Type B pancreatic cell (in vitro differentiated cells): ENCODE results near the gene CNN2. TPM values are rescaled to one million over a fixed set of nuclear protein-coding genes. Genes with fewer than 3 reads are reported as not detected.

Experiments
- DNase-seq: peaks from one replicate; pipeline ENCODE4 v3.0.0; 2021; ENCODE audit warnings: mixed read lengths; ENCODE audit not compliant: unreplicated experiment; ENCODE audit errors: extremely low spot score
- H3K27ac Mint-ChIP-seq: 2 replicates; pipeline ENCODE4 v1.8.0; 2021; ENCODE audit warnings: mild to moderate bottlenecking, mixed read lengths
- H3K27me3 Mint-ChIP-seq: 2 replicates; pipeline ENCODE4 v1.8.0; 2021; ENCODE audit warnings: mixed read lengths
- H3K36me3 Mint-ChIP-seq: 2 replicates; pipeline ENCODE4 v1.8.0; 2021; ENCODE audit warnings: mixed read lengths
- H3K4me1 Mint-ChIP-seq: one replicate; pipeline ENCODE4 v1.8.0; 2021; ENCODE audit warnings: mixed read lengths; ENCODE audit not compliant: unreplicated experiment
- H3K4me3 Mint-ChIP-seq: 2 replicates; pipeline ENCODE4 v1.8.0; 2021; ENCODE audit warnings: mild to moderate bottlenecking, mixed read lengths
- H3K9me3 Mint-ChIP-seq: 2 replicates; pipeline ENCODE4 v1.8.0; 2021; ENCODE audit warnings: mixed read lengths
- CTCF ChIP-seq: fragments of 200-600 bp; sonication (generic); conservative IDR thresholded peaks from 2 replicates; pipeline ENCODE4 v1.5.0; 2021; ENCODE audit warnings: antibody characterized with exemption, mild to moderate bottlenecking
- total RNA-seq: library from RNA; stranded (reverse); gene quantifications from 2 replicates; pipeline ENCODE4 v1.2.1, GENCODE V29; 2021; ENCODE audit warnings: low replicate concordance

CNN2 gene
- total RNA-seq, 1 donor from 2014 or later = 276 TPM

GRCh38 chr19:1002600-1002999 is 23.8 kb upstream of the CNN2 start:
- TF ChIP-seq CTCF = no peak
- peak overlapping the region; percentile 60 for H3K27ac Mint-ChIP-seq
- H3K4me3 Mint-ChIP-seq = no peak overlapping the region
- H3K4me1 Mint-ChIP-seq = peaks cover 5% of the 10 kb centered on the region
- H3K36me3 Mint-ChIP-seq = peaks cover 5% of the 10 kb centered on the region
- no peak for DNase-seq
- H3K27me3 Mint-ChIP-seq = peaks cover 36% of the 10 kb centered on the region
- H3K9me3 Mint-ChIP-seq = no peaks in the 10 kb centered on the region

- Mint-ChIP-seq H3K27ac (no peak overlapping the region), H3K36me3 (peaks cover 5% of the 10 kb centered on the region), H3K9me3 (no peaks in the 10 kb centered on the region), H3K4me3 (no peak overlapping the region), H3K4me1 (peaks cover 5% of the 10 kb centered on the region), H3K27me3 (peaks cover 30% of the 10 kb centered on the region)
- DNase-seq = no peak
- no peak for TF ChIP-seq CTCF
Observed at GRCh38 chr19:1003283-1003682, 23.1 kb upstream of the CNN2 start.

GRCh38 chr19:1004204-1004802 is 22.1 kb upstream of the CNN2 start:
- no peak for DNase-seq
- Mint-ChIP-seq H3K36me3 (peaks cover 5% of the 10 kb centered on the region), H3K27me3 (peaks cover 20% of the 10 kb centered on the region), H3K4me1 (peaks cover 1% of the 10 kb centered on the region), H3K27ac (peak overlapping the region; percentile 41), H3K9me3 (no peaks in the 10 kb centered on the region), H3K4me3 (no peak overlapping the region)
- TF ChIP-seq CTCF = no peak

GRCh38 chr19:1004803-1005664 is 21.4 kb upstream of the CNN2 start:
- Mint-ChIP-seq H3K4me1 (no peaks in the 10 kb centered on the region), H3K36me3 (peaks cover 5% of the 10 kb centered on the region), H3K9me3 (no peaks in the 10 kb centered on the region), H3K27me3 (peaks cover 14% of the 10 kb centered on the region), H3K4me3 (peak overlapping the region; percentile 28), H3K27ac (no peak overlapping the region)
- no peak for TF ChIP-seq CTCF
- DNase-seq = no peak

GRCh38 chr19:1006711-1007398 is 19.6 kb upstream of the CNN2 start:
- H3K4me1 Mint-ChIP-seq = no peaks in the 10 kb centered on the region
- peaks cover 9% of the 10 kb centered on the region for H3K27me3 Mint-ChIP-seq
- no peaks in the 10 kb centered on the region for H3K9me3 Mint-ChIP-seq
- DNase-seq = no peak
- H3K36me3 Mint-ChIP-seq = peaks cover 5% of the 10 kb centered on the region
- no peak overlapping the region for H3K4me3 Mint-ChIP-seq
- no peak overlapping the region for H3K27ac Mint-ChIP-seq
- TF ChIP-seq CTCF = no peak
